ENCODE results near the gene ARRB2. TPM values are rescaled to one million over a fixed set of nuclear protein-coding genes. Genes with fewer than 3 reads are reported as not detected.
A peak's percentile ranks its signal among the peaks of the same experiment; 100 is the strongest.

ARRB2 gene
- total and polyA plus RNA-seq, 2 of the 13 experiments (the other 11 are each of a cell fraction or from before 2014, with no cell fraction given) = 21.5 to 49.2 TPM

GRCh38 chr17:4759776-4760236 is 49.4 kb downstream of the ARRB2 start (continued):
- TF ChIP-seq FOXP4 (CRISPR knock-in tag; IDR thresholded peaks at IDR 0.05) (peak; percentile 98), MIER2 (CRISPR knock-in tag; IDR thresholded peaks at IDR 0.05) (0 out of 2 replicates have a peak, but pooled peaks have one; percentile 15), TRIM22 (IDR thresholded peaks at IDR 0.05) (no peak), ZNF451 (CRISPR knock-in tag; IDR thresholded peaks at IDR 0.05) (no peak), REPIN1 (CRISPR knock-in tag; IDR thresholded peaks at IDR 0.05; ENCODE audit: borderline replicate concordance, low read depth) (peak; percentile 63; the same call in 1 of the 2 replicates), AKAP8 (CRISPR knock-in tag; IDR thresholded peaks at IDR 0.05) (no peak), ZNF891 (CRISPR knock-in tag; IDR thresholded peaks at IDR 0.05) (no peak), SKIL (CRISPR knock-in tag; IDR thresholded peaks at IDR 0.05; ENCODE audit: borderline replicate concordance) (peak; percentile 84), ZNF713 (CRISPR knock-in tag; IDR thresholded peaks at IDR 0.05) (0 out of 2 replicates have a peak, but pooled peaks have one; percentile 63), EZH2 (conservative IDR thresholded peaks at IDR 0.05; ENCODE audit: low read depth, low read length) (no peak), ZNF724P (CRISPR knock-in tag; IDR thresholded peaks at IDR 0.05; ENCODE audit: borderline replicate concordance) (no peak), NFAT5 (CRISPR knock-in tag; IDR thresholded peaks at IDR 0.05) (no peak), ZNF264 (CRISPR knock-in tag; IDR thresholded peaks at IDR 0.05) (no peak), SP5 (CRISPR knock-in tag; IDR thresholded peaks at IDR 0.05; ENCODE audit: borderline replicate concordance, low read depth) (peak; percentile 78), KAT8 (CRISPR knock-in tag; IDR thresholded peaks at IDR 0.05) (peak; percentile 39; the same call in 1 of the 2 replicates), ZNF703 (CRISPR knock-in tag; IDR thresholded peaks at IDR 0.05; ENCODE audit: borderline replicate concordance) (no peak)

Measured in HepG2 (cell line).